ENCODE measurements around the gene CT47C1.
"Not testable (repeated sequence)": the region's sequence is repeated elsewhere in the genome, so short reads cannot be mapped to it uniquely, and the experiment has no call there.

CT47C1 gene

DNA sequence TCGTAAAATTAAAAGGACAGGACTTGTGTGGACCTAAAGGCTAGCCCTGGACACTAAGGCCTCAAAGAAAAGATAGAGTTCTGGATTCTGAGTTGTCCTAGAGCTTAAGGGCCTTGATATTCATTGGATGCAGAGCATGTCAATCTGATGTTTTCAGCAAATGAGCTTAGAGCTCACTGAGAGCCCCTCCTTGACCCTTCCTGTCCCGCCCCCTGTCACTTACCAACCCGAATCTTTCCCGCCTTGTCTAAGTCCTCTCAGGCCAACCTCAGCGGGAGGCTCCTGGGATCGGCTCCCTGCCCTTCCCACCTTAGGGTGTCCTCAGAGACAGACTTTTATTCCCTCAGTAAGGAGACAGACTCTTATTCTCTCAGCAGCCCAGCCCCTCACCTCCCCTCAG lies at the start of gene CT47C1:
Gene CT47C1, plus strand, starts transcription at position 250 of the 400 bp plus-strand sequence. CDS start 233 bp downstream, outside the sequence.
- Histone ChIP-seq H3K36me3 (ENCODE audit: insufficient read depth, low read length) (no peaks in the 10 kb centered on the region), H3K79me2 (ENCODE audit: insufficient read depth, low read length) (no peaks in the 10 kb centered on the region), H3K4me1 (ENCODE audit: insufficient read depth, low read length, severe bottlenecking) (no peaks in the 10 kb centered on the region), H3K4me3 (ENCODE audit: low read depth, low read length, poor library complexity, severe bottlenecking) (no peak within 1 kb of the TSS), H3K9me2 (ENCODE audit: low read depth, low read length) (no peaks in the 10 kb centered on the region), H3K4me2 (ENCODE audit: low read length) (no peak within 1 kb of the TSS), H4K20me1 (ENCODE audit: insufficient read depth, low read length) (no peaks in the 10 kb centered on the region), H3F3A (ENCODE audit: insufficient read depth, low read length) (no peaks in the 10 kb centered on the region), H3K27me3 (ENCODE audit: insufficient read depth, low read length) (no peaks in the 10 kb centered on the region), H3K9me3 (ENCODE audit: low read length) (no peaks in the 10 kb centered on the region), H2AFZ (ENCODE audit: low read length) (no peak within 1 kb of the TSS), H3K27ac (ENCODE audit: low read depth, low read length, poor library complexity, severe bottlenecking) (no peak within 1 kb of the TSS), H3K9ac (ENCODE audit: low read length) (no peak within 1 kb of the TSS)
- no peak for TF ChIP-seq EZH2 (IDR thresholded peaks at IDR 0.05; ENCODE audit: borderline replicate concordance, low read length)
- TF ChIP-seq, protein P1, sequence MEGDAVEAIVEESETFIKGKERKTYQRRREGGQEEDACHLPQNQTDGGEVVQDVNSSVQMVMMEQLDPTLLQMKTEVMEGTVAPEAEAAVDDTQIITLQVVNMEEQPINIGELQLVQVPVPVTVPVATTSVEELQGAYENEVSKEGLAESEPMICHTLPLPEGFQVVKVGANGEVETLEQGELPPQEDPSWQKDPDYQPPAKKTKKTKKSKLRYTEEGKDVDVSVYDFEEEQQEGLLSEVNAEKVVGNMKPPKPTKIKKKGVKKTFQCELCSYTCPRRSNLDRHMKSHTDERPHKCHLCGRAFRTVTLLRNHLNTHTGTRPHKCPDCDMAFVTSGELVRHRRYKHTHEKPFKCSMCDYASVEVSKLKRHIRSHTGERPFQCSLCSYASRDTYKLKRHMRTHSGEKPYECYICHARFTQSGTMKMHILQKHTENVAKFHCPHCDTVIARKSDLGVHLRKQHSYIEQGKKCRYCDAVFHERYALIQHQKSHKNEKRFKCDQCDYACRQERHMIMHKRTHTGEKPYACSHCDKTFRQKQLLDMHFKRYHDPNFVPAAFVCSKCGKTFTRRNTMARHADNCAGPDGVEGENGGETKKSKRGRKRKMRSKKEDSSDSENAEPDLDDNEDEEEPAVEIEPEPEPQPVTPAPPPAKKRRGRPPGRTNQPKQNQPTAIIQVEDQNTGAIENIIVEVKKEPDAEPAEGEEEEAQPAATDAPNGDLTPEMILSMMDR (IDR thresholded peaks at IDR 0.05; ENCODE audit: low read length), result no peak

DNA sequence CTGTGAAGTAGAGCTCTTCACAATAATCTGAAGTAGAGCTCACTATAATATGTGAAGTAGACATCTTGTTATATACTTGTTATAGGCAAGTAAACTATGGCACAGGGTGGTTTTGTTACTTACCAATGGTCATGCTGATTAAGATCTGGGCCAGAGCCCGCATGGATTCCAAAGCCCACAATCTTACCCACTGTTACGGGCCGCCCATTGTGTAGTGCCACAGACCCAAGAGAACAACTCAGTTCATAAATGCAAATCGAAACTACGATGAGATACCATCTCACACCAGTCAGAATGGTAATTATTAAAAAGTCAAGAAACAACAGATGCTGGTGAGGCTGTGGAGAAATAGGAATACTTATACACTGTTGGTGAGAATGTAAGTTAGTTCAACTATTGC lies 46.9 kb upstream of the CT47C1 start:
- H3K9ac ChIP-seq (ENCODE audit: low read length), result no peak overlapping the region
- H3F3A ChIP-seq (ENCODE audit: insufficient read depth, low read length), result no peaks in the 10 kb centered on the region
- no peaks in the 10 kb centered on the region for H4K20me1 ChIP-seq (ENCODE audit: insufficient read depth, low read length)
- H3K79me2 ChIP-seq (ENCODE audit: insufficient read depth, low read length), result no peaks in the 10 kb centered on the region
- no peak for TF ChIP-seq EZH2 (IDR thresholded peaks at IDR 0.05; ENCODE audit: borderline replicate concordance, low read length)
- TF ChIP-seq, protein P1 (IDR thresholded peaks at IDR 0.05; ENCODE audit: low read length), result no peak
- H3K4me1 ChIP-seq (ENCODE audit: insufficient read depth, low read length, severe bottlenecking), result no peaks in the 10 kb centered on the region
- H3K36me3 ChIP-seq (ENCODE audit: insufficient read depth, low read length), result peaks cover 13% of the 10 kb centered on the region
- no peak overlapping the region for H2AFZ ChIP-seq (ENCODE audit: low read length)
- H3K4me3 ChIP-seq (ENCODE audit: low read depth, low read length, poor library complexity, severe bottlenecking), result no peak overlapping the region
- H3K9me2 ChIP-seq (ENCODE audit: low read depth, low read length), result no peaks in the 10 kb centered on the region
- H3K9me3 ChIP-seq (ENCODE audit: low read length), result no peaks in the 10 kb centered on the region
- H3K27me3 ChIP-seq (ENCODE audit: insufficient read depth, low read length), result no peaks in the 10 kb centered on the region
- H3K27ac ChIP-seq (ENCODE audit: low read depth, low read length, poor library complexity, severe bottlenecking), result no peak overlapping the region
- H3K4me2 ChIP-seq (ENCODE audit: low read length), result no peak overlapping the region

DNA sequence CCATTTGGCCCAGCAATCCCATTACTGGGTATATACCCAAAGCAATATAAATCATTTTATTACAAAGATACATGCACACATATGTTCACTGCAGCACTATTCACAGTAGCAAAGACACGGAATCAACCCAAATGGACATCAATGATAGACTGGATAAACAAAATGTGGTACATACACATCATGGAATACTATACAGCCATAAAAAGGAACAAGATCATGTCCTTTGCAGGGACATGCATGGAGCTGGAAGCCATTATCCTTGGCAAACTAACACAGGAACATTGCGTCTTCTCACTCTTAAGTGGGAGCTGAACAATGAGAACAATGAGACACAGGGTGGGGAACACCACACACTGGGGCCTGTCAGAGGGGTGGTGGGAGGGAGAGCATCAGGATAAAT lies 46.4 kb upstream of the CT47C1 start:
- H3K4me1 ChIP-seq (ENCODE audit: insufficient read depth, low read length, severe bottlenecking); H3K4me2 ChIP-seq (ENCODE audit: low read length); H3F3A ChIP-seq (ENCODE audit: insufficient read depth, low read length); H3K9ac ChIP-seq (ENCODE audit: low read length); H3K27ac ChIP-seq (ENCODE audit: low read depth, low read length, poor library complexity, severe bottlenecking); H3K4me3 ChIP-seq (ENCODE audit: low read depth, low read length, poor library complexity, severe bottlenecking); H3K9me3 ChIP-seq (ENCODE audit: low read length); H4K20me1 ChIP-seq (ENCODE audit: insufficient read depth, low read length); H3K27me3 ChIP-seq (ENCODE audit: insufficient read depth, low read length); H2AFZ ChIP-seq (ENCODE audit: low read length); H3K79me2 ChIP-seq (ENCODE audit: insufficient read depth, low read length); H3K9me2 ChIP-seq (ENCODE audit: low read depth, low read length): not testable (repeated sequence)
- peaks cover 13% of the 10 kb centered on the region for H3K36me3 ChIP-seq (ENCODE audit: insufficient read depth, low read length)

DNA sequence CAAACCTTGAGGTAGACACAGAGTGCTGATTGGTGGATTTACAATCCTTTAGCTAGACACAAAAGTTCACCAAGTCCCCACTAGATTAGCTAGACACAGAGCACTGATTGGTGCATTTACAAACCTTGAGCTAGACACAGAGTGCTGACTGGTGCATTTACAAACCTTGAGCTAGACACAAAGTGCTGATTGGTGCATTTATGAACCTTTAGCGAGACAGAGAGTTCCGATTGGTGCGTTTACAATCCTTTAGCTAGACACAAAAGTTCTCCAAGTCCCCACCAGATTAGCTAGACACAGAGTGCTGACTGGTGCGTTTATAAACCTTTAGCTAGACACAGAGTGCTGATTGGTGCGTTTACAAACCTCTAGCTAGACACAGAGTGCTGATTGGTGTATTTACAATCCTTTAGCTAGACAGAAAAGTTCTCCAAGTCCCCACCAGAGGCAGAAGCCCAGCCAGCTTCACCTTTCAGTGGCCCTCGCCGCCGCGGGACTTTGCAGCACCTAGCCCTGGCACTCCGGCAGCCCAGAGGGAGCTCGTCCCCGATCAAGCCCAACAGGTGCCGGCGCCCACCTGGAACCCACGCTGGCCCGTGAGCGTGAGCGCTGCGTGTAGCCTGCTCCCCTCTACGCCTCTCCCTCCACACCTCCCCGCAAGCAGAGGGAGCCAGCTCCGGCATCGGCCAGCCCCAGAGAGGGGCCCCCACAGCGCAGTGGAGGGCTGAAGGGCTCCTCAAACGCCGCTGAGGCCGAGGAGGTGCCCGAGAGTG lies 44.6 kb upstream of the CT47C1 start:
- H3K9ac ChIP-seq (ENCODE audit: low read length), result not testable (repeated sequence)

More for the DNA sequence above, 44.6 kb upstream of the CT47C1 start:
- H3K9me3 ChIP-seq (ENCODE audit: low read length); H3K27ac ChIP-seq (ENCODE audit: low read depth, low read length, poor library complexity, severe bottlenecking); H3K79me2 ChIP-seq (ENCODE audit: insufficient read depth, low read length); H3K27me3 ChIP-seq (ENCODE audit: insufficient read depth, low read length); H2AFZ ChIP-seq (ENCODE audit: low read length); H3K4me2 ChIP-seq (ENCODE audit: low read length); H3F3A ChIP-seq (ENCODE audit: insufficient read depth, low read length); H3K9me2 ChIP-seq (ENCODE audit: low read depth, low read length); H3K4me3 ChIP-seq (ENCODE audit: low read depth, low read length, poor library complexity, severe bottlenecking); H3K36me3 ChIP-seq (ENCODE audit: insufficient read depth, low read length); H3K4me1 ChIP-seq (ENCODE audit: insufficient read depth, low read length, severe bottlenecking); H4K20me1 ChIP-seq (ENCODE audit: insufficient read depth, low read length): not testable (repeated sequence)
